Iris pigment epithelial cell (primary cell): ENCODE data around the gene UCP3.

Experiments used
- DNase-seq: peaks from one replicate; pipeline ENCODE4 v3.0.0-alpha.2; 2011; ENCODE audit warnings: low read depth

Gene UCP3

GRCh38 chr11:74008373-74009229, at the start of gene UCP3:
UCP3 (minus strand) TSS chr11:74009085; CDS start chr11:74007042, 2,043 bp downstream.
- DNase-seq: no peak

GRCh38 chr11:74057249-74058151, 48.6 kb upstream of the UCP3 start:
- peak; percentile 94 for DNase-seq

GRCh38 chr11:74055938-74056337, 47.1 kb upstream of the UCP3 start:
- peak; percentile 94 for DNase-seq

GRCh38 chr11:74050465-74050864, 41.6 kb upstream of the UCP3 start:
- DNase-seq: no peak

- DNase-seq: peak; percentile 59
Measured at GRCh38 chr11:74048993-74049392, 40.1 kb upstream of the UCP3 start.

- DNase-seq: no peak
Measured at GRCh38 chr11:74044538-74044937, 35.7 kb upstream of the UCP3 start.

GRCh38 chr11:74043450-74043849, 34.6 kb upstream of the UCP3 start:
- DNase-seq: no peak

GRCh38 chr11:74037309-74037708, 28.4 kb upstream of the UCP3 start:
- peak; percentile 62 for DNase-seq

- DNase-seq: peak; percentile 77
Measured at GRCh38 chr11:74035264-74035663, 26.4 kb upstream of the UCP3 start.

GRCh38 chr11:74033046-74033445, 24.2 kb upstream of the UCP3 start:
- no peak for DNase-seq

GRCh38 chr11:74030723-74031676, 22.1 kb upstream of the UCP3 start:
- no peak for DNase-seq

- peak; percentile 67 for DNase-seq
Measured at GRCh38 chr11:74025467-74026166, 16.7 kb upstream of the UCP3 start.

GRCh38 chr11:74024261-74025029, 15.6 kb upstream of the UCP3 start:
- peak; percentile 96 for DNase-seq

- no peak for DNase-seq
Measured at GRCh38 chr11:74023276-74023675, 14.4 kb upstream of the UCP3 start.

- DNase-seq: no peak
Measured at GRCh38 chr11:74022546-74022945, 13.7 kb upstream of the UCP3 start.

- no peak for DNase-seq
Measured at GRCh38 chr11:74021998-74022397, 13.1 kb upstream of the UCP3 start.

- DNase-seq: no peak
Measured at GRCh38 chr11:74020539-74020938, 11.7 kb upstream of the UCP3 start.

GRCh38 chr11:74019860-74020259, 11.0 kb upstream of the UCP3 start:
- peak; percentile 27 for DNase-seq

- peak; percentile 20 for DNase-seq
Measured at GRCh38 chr11:74019104-74019738, 10.3 kb upstream of the UCP3 start.
